IPS DF 6.9 (cell line): ENCODE results near the gene RAPGEF1.

Source experiments
- DNase-seq: peaks from one replicate; pipeline ENCODE4 v3.0.0-alpha.2; 2013; ENCODE audit warnings: low read depth, low spot score
- H3K27ac ChIP-seq: one replicate; pipeline ENCODE4 v1.5.1; 2013; ENCODE audit warnings: low read length, control low read depth
- H3K27me3 ChIP-seq: 2 replicates; pipeline ENCODE4 v1.6.1; 2013; ENCODE audit warnings: mild to moderate bottlenecking, low read length; ENCODE audit not compliant: control insufficient read depth, insufficient read depth
- H3K36me3 ChIP-seq: 2 replicates; pipeline ENCODE4 v1.6.1; 2013; ENCODE audit warnings: low read length; ENCODE audit not compliant: control insufficient read depth, insufficient read depth
- H3K4me1 ChIP-seq: 2 replicates; pipeline ENCODE4 v1.6.1; 2013; ENCODE audit warnings: low read length; ENCODE audit not compliant: control insufficient read depth, insufficient read depth
- H3K4me3 ChIP-seq: 2 replicates; pipeline ENCODE4 v1.5.1; 2013; ENCODE audit warnings: mild to moderate bottlenecking, low read length
- H3K9me3 ChIP-seq: 2 replicates; pipeline ENCODE4 v1.6.1; 2013; ENCODE audit warnings: low read length, inconsistent platforms; ENCODE audit not compliant: control insufficient read depth, insufficient read depth
- WGBS: extraction: QIAGEN DNeasy Blood & Tissue Kit; methylation state at CpG from one replicate; pipeline ENCODE4 v1.1.7; 2013; ENCODE audit warnings: mixed read lengths, missing lambda C conversion rate; ENCODE audit not compliant: insufficient read length, insufficient coverage; 5-methylcytosine and 5-hydroxymethylcytosine counted together

Gene RAPGEF1

GRCh38 chr9:131546336-131547084 lies 193.4 kb downstream of the RAPGEF1 start:
- H3K9me3 ChIP-seq, result no peaks in the 10 kb centered on the region
- no CpG with 5 or more reads among the region's 49 CpGs for WGBS
- H3K27me3 ChIP-seq, result peaks cover 11% of the 10 kb centered on the region; the same call in 1 of the 2 replicates
- peak overlapping the region; percentile 34; the same call in 1 of the 2 replicates for H3K4me3 ChIP-seq
- DNase-seq, result no peak
- H3K27ac ChIP-seq, result no peak overlapping the region
- H3K36me3 ChIP-seq, result no peaks in the 10 kb centered on the region
- H3K4me1 ChIP-seq, result no peaks in the 10 kb centered on the region

GRCh38 chr9:131545786-131546335 lies 194.0 kb downstream of the RAPGEF1 start:
- WGBS, result no CpG with 5 or more reads among the region's 30 CpGs
- Histone ChIP-seq H3K27ac (no peak overlapping the region), H3K4me3 (peak overlapping the region; percentile 34; the same call in 1 of the 2 replicates)

GRCh38 chr9:131545003-131545785 lies 194.7 kb downstream of the RAPGEF1 start, which contains the start of gene PRRT1B:
TSS of gene PRRT1B (plus strand) at chr9:131545523. CDS start at chr9:131545616, 93 bp downstream.
- WGBS, result no CpG with 5 or more reads among the region's 50 CpGs
- Histone ChIP-seq H3K36me3 (no peaks in the 10 kb centered on the region), H3K27ac (no peak within 1 kb of the TSS), H3K4me3 (peak within 1 kb of the TSS; percentile 34; the same call in 1 of the 2 replicates), H3K9me3 (no peaks in the 10 kb centered on the region), H3K4me1 (no peaks in the 10 kb centered on the region), H3K27me3 (peaks cover 11% of the 10 kb centered on the region; the same call in 1 of the 2 replicates)
- no peak for DNase-seq

More at GRCh38 chr9:131545786-131546335, 194.0 kb downstream of the RAPGEF1 start:
- Histone ChIP-seq H3K36me3 (no peaks in the 10 kb centered on the region), H3K4me1 (no peaks in the 10 kb centered on the region), H3K27me3 (peaks cover 11% of the 10 kb centered on the region; the same call in 1 of the 2 replicates), H3K9me3 (no peaks in the 10 kb centered on the region)
- no peak for DNase-seq

- H3K4me1 ChIP-seq, result no peaks in the 10 kb centered on the region
- H3K9me3 ChIP-seq, result no peaks in the 10 kb centered on the region
- DNase-seq, result no peak
- WGBS, result no CpG with 5 or more reads among the region's 6 CpGs
- H3K4me3 ChIP-seq, result no peak overlapping the region
- H3K27me3 ChIP-seq, result peaks cover 11% of the 10 kb centered on the region; the same call in 1 of the 2 replicates
- H3K36me3 ChIP-seq, result no peaks in the 10 kb centered on the region
- no peak overlapping the region for H3K27ac ChIP-seq
Observed at GRCh38 chr9:131543141-131543540, 196.7 kb downstream of the RAPGEF1 start.

- Histone ChIP-seq H3K27ac (no peak overlapping the region), H3K4me1 (no peaks in the 10 kb centered on the region), H3K27me3 (no peaks in the 10 kb centered on the region; the same call in 1 of the 2 replicates), H3K4me3 (no peak overlapping the region), H3K36me3 (no peaks in the 10 kb centered on the region), H3K9me3 (no peaks in the 10 kb centered on the region)
- no CpG with 5 or more reads among the region's 7 CpGs for WGBS
- DNase-seq, result no peak
Observed at GRCh38 chr9:131539223-131539923, 200.5 kb downstream of the RAPGEF1 start.

GRCh38 chr9:131537946-131538345 lies 201.9 kb downstream of the RAPGEF1 start:
- no peak overlapping the region for H3K27ac ChIP-seq
- no peak overlapping the region for H3K4me3 ChIP-seq
- no peaks in the 10 kb centered on the region for H3K27me3 ChIP-seq
- no peak for DNase-seq
- no peaks in the 10 kb centered on the region for H3K4me1 ChIP-seq
- no peaks in the 10 kb centered on the region for H3K36me3 ChIP-seq
- H3K9me3 ChIP-seq, result no peaks in the 10 kb centered on the region
- WGBS, result no CpG with 5 or more reads among the region's 19 CpGs

- Histone ChIP-seq H3K27ac (no peak overlapping the region), H3K4me3 (no peak overlapping the region), H3K4me1 (peaks cover 3% of the 10 kb centered on the region; the same call in 1 of the 2 replicates), H3K36me3 (no peaks in the 10 kb centered on the region), H3K9me3 (no peaks in the 10 kb centered on the region), H3K27me3 (no peaks in the 10 kb centered on the region)
- DNase-seq, result no peak
- WGBS, result no CpG with 5 or more reads among the region's 8 CpGs
Observed at GRCh38 chr9:131534721-131535237, 205.1 kb downstream of the RAPGEF1 start.

GRCh38 chr9:131530920-131531832 lies 208.7 kb downstream of the RAPGEF1 start, which contains the start of gene UCK1:
TSS of gene UCK1 (minus strand) at chr9:131531263. CDS start at chr9:131531174, 89 bp downstream.
- H3K9me3 ChIP-seq, result no peaks in the 10 kb centered on the region
- H3K27me3 ChIP-seq, result no peaks in the 10 kb centered on the region
- H3K4me1 ChIP-seq, result peaks cover 3% of the 10 kb centered on the region; the same call in 1 of the 2 replicates
- peak; percentile 50 for DNase-seq
- H3K36me3 ChIP-seq, result peaks cover 23% of the 10 kb centered on the region
- H3K27ac ChIP-seq, result no peak within 1 kb of the TSS
- WGBS, result no CpG with 5 or more reads among the region's 103 CpGs
- peak within 1 kb of the TSS; percentile 91 for H3K4me3 ChIP-seq

- Histone ChIP-seq H3K27ac (no peak overlapping the region), H3K27me3 (no peaks in the 10 kb centered on the region), H3K4me1 (peaks cover 3% of the 10 kb centered on the region; the same call in 1 of the 2 replicates), H3K9me3 (no peaks in the 10 kb centered on the region), H3K36me3 (peaks cover 29% of the 10 kb centered on the region), H3K4me3 (peak overlapping the region; percentile 91)
- no peak for DNase-seq
- WGBS, result no CpG with 5 or more reads among the region's 29 CpGs
Observed at GRCh38 chr9:131530546-131530919, 209.3 kb downstream of the RAPGEF1 start.
